H9 (cell line): ENCODE data around the gene SDHA. TPM values are rescaled to one million over a fixed set of nuclear protein-coding genes. Genes with fewer than 3 reads are reported as not detected.

Experiments
- DNase-seq: peaks from one replicate; pipeline ENCODE4 v3.0.0-alpha.2; 2017
- H2AFZ ChIP-seq: one replicate; pipeline ENCODE4 v1.6.1; 2013; ENCODE audit warnings: mild to moderate bottlenecking, low read length, control low read depth, moderate library complexity
- H2AK5ac ChIP-seq: 2 replicates; pipeline ENCODE4 v1.6.1; 2013; ENCODE audit warnings: low read length, control low read depth, mixed read lengths; ENCODE audit not compliant: insufficient read length
- H2BK120ac ChIP-seq: one replicate; pipeline ENCODE4 v1.6.1; 2013; ENCODE audit warnings: low read depth, mild to moderate bottlenecking, low read length, control low read depth, inconsistent platforms; ENCODE audit not compliant: poor library complexity, severe bottlenecking
- H2BK12ac ChIP-seq: 2 replicates; pipeline ENCODE4 v1.6.1; 2013; ENCODE audit warnings: low read length, control low read depth, mixed read lengths, low read depth; ENCODE audit not compliant: insufficient read length
- H2BK15ac ChIP-seq: 2 replicates; pipeline ENCODE4 v1.6.1; 2013; ENCODE audit warnings: low read depth, low read length, control low read depth
- H2BK20ac ChIP-seq: one replicate; pipeline ENCODE4 v1.6.1; 2013; ENCODE audit warnings: low read depth, mild to moderate bottlenecking, low read length, control low read depth, inconsistent platforms; ENCODE audit not compliant: poor library complexity, severe bottlenecking
- H2BK5ac ChIP-seq: 2 replicates; pipeline ENCODE4 v1.6.1; 2013; ENCODE audit warnings: low read length, control low read depth, mixed read lengths; ENCODE audit not compliant: insufficient read length
- H3K14ac ChIP-seq: 2 replicates; pipeline ENCODE4 v1.6.1; 2013; ENCODE audit warnings: low read length, control low read depth; ENCODE audit not compliant: insufficient read depth
- H3K18ac ChIP-seq: 2 replicates; pipeline ENCODE4 v1.6.1; 2013; ENCODE audit warnings: low read depth, mild to moderate bottlenecking, mixed read lengths, low read length, control low read depth; ENCODE audit not compliant: insufficient read length
- H3K23ac ChIP-seq: 2 replicates; pipeline ENCODE4 v1.6.1; 2013; ENCODE audit warnings: low read length, control low read depth, mixed read lengths, low read depth; ENCODE audit not compliant: insufficient read length
- H3K23me2 ChIP-seq: 2 replicates; pipeline ENCODE4 v1.6.1; 2013; ENCODE audit warnings: low read depth, mild to moderate bottlenecking, mixed read lengths, low read length, control low read depth; ENCODE audit not compliant: insufficient read length, poor library complexity, severe bottlenecking
- H3K27ac ChIP-seq: 2 replicates; pipeline ENCODE4 v1.5.1; 2013; ENCODE audit warnings: low read length, control low read depth, mixed read lengths, low read depth; ENCODE audit not compliant: insufficient read length
- H3K27me3 ChIP-seq: 2 replicates; pipeline ENCODE4 v1.6.1; 2013; ENCODE audit warnings: low read length, control low read depth, inconsistent platforms; ENCODE audit not compliant: insufficient read depth
- H3K4ac ChIP-seq: 2 replicates; pipeline ENCODE4 v1.6.1; 2013; ENCODE audit warnings: low read depth, mild to moderate bottlenecking, control low read depth, inconsistent platforms, low read length, moderate library complexity
- H3K4me1 ChIP-seq: 2 replicates; pipeline ENCODE4 v1.6.1; 2013; ENCODE audit warnings: low read length, control low read depth, inconsistent platforms; ENCODE audit not compliant: insufficient read depth
- H3K4me2 ChIP-seq: 2 replicates; pipeline ENCODE4 v1.6.1; 2013; ENCODE audit warnings: low read length, control low read depth, mixed read lengths; ENCODE audit not compliant: insufficient read length, insufficient read depth
- H3K56ac ChIP-seq: 2 replicates; pipeline ENCODE4 v1.6.1; 2013; ENCODE audit warnings: low read depth, mild to moderate bottlenecking, mixed read lengths, low read length, control low read depth; ENCODE audit not compliant: insufficient read length
- H3K79me1 ChIP-seq: 2 replicates; pipeline ENCODE4 v1.6.1; 2013; ENCODE audit warnings: low read depth, mild to moderate bottlenecking, moderate library complexity, low read length, control low read depth, inconsistent platforms; ENCODE audit not compliant: insufficient read depth, poor library complexity, severe bottlenecking
- H3K79me2 ChIP-seq: 2 replicates; pipeline ENCODE4 v1.6.1; 2013; ENCODE audit warnings: low read length, control low read depth, inconsistent platforms; ENCODE audit not compliant: insufficient read depth
- H3K9ac ChIP-seq: 2 replicates; pipeline ENCODE4 v1.6.1; 2013; ENCODE audit warnings: low read length, control low read depth, mixed read lengths; ENCODE audit not compliant: insufficient read length; ENCODE audit errors: extremely low read depth
- H3K9me3 ChIP-seq: one replicate; pipeline ENCODE4 v1.6.1; 2013; ENCODE audit warnings: low read depth, low read length, inconsistent platforms; ENCODE audit not compliant: control insufficient read depth
- H3T11ph ChIP-seq: one replicate; pipeline ENCODE4 v1.6.1; 2013; ENCODE audit warnings: mild to moderate bottlenecking, low read length, control low read depth, inconsistent platforms
- H4K20me1 ChIP-seq: one replicate; pipeline ENCODE4 v1.6.1; 2013; ENCODE audit not compliant: control insufficient read depth, insufficient read length, insufficient read depth
- H4K5ac ChIP-seq: 2 replicates; pipeline ENCODE4 v1.6.1; 2013; ENCODE audit warnings: low read depth, mild to moderate bottlenecking, mixed read lengths, low read length, control low read depth; ENCODE audit not compliant: insufficient read length
- H4K8ac ChIP-seq: replicated peaks from 2 replicates; pipeline ENCODE4 v1.6.1; 2013; ENCODE audit warnings: low read length, control low read depth, mixed read lengths, low read depth; ENCODE audit not compliant: insufficient read length
- H4K91ac ChIP-seq: 2 replicates; pipeline ENCODE4 v1.6.1; 2013; ENCODE audit warnings: low read depth, mild to moderate bottlenecking, moderate library complexity, mixed read lengths, low read length, control low read depth; ENCODE audit not compliant: insufficient read length
- H3K27ac Mint-ChIP-seq, 3 experiments: 2 replicates in 2 of 3; 3 replicates in 1 of 3; pipeline ENCODE4 v1.8.0; 2020 to 2021; ENCODE audit warnings: mixed read lengths in 3 of 3, mild to moderate bottlenecking in 1 of 3, moderate library complexity in 1 of 3
- H3K27me3 Mint-ChIP-seq: 2 replicates; pipeline ENCODE4 v1.8.0; 2021; ENCODE audit warnings: low read depth, mild to moderate bottlenecking, moderate library complexity, mixed read lengths
- H3K36me3 Mint-ChIP-seq, 3 experiments: 2 replicates in 2 of 3; 3 replicates in 1 of 3; pipeline ENCODE4 v1.8.0; 2020 to 2021; ENCODE audit warnings: low read depth in 3 of 3, mixed read lengths in 3 of 3; ENCODE audit not compliant: insufficient read depth in 1 of 3
- H3K4me1 Mint-ChIP-seq, 2 experiments: 2 replicates each; pipeline ENCODE4 v1.8.0; 2020; ENCODE audit warnings: mixed read lengths in 2 of 2
- H3K4me3 Mint-ChIP-seq, 2 experiments: 2 replicates in 1 of 2; 3 replicates in 1 of 2; pipeline ENCODE4 v1.8.0; 2020 to 2021; ENCODE audit warnings: mild to moderate bottlenecking in 2 of 2, mixed read lengths in 2 of 2, moderate library complexity in 1 of 2
- H3K9me3 Mint-ChIP-seq, 2 experiments: 2 replicates in 1 of 2; 3 replicates in 1 of 2; pipeline ENCODE4 v1.8.0; 2020; ENCODE audit warnings: mild to moderate bottlenecking in 2 of 2, mixed read lengths in 2 of 2, moderate library complexity in 1 of 2
- WGBS: extraction: QIAGEN DNeasy Blood & Tissue Kit; methylation state at CpG from one replicate; pipeline ENCODE4 v1.1.7; 2013; ENCODE audit warnings: missing lambda C conversion rate, low lambda C conversion rate, mixed read lengths; ENCODE audit not compliant: insufficient read length; ENCODE audit errors: extremely low coverage; 5-methylcytosine and 5-hydroxymethylcytosine counted together
- total RNA-seq: library from RNA; stranded (reverse); gene quantifications from 2 replicates; pipeline ENCODE4 v1.2.1, GENCODE V29; 2021
- TF ChIP-seq, protein P1 (sequence below): fragments of 200-600 bp; sonication (generic); conservative IDR thresholded peaks from 3 replicates; pipeline ENCODE4 v1.8.0; 2021; ENCODE audit warnings: antibody characterized with exemption, mild to moderate bottlenecking

Gene SDHA
- total RNA-seq, 1 experiment from 2014 or later, result 84.8 TPM

DNA sequence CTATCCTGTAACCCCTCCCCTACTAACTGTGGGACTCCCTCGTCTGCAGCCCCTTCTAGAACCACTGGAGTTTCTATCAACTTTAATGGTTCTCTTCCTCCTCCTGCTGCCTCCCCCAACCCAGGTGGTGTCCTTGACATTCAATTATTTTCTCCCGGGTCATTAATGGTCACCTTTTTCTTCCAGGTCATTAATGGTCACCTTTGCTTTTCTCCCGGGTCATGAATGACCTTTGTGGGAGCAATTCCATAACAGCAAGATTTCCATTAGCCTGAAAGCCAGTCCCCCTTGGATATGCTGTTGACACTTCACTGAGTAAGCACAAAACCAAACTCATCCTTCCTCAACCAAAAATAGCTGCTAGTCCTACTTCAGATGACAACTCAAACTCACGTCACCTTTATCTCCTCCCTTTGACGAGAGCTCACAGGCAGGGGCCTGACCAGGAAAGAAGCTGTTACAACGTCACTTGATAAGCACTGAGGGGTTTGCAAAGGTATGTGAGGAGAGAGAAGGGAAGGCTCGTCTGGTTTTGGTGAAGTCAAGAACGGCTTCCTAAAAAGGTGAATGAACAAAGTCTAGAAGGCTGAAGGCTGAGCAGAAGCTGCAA lies 11.1 kb upstream of the SDHA start:
- H3K4me2 ChIP-seq, result no peak overlapping the region
- no peak overlapping the region for H4K91ac ChIP-seq
- WGBS, result 100% methylated on average over 1 of the region's 8 CpGs

More for the DNA sequence above, 11.1 kb upstream of the SDHA start:
- Histone ChIP-seq H3K23ac (no peak overlapping the region), H3T11ph (no peak overlapping the region), H2BK15ac (no peak overlapping the region), H3K14ac (no peak overlapping the region), H2AK5ac (no peak overlapping the region), H3K4me1 (peaks cover 3% of the 10 kb centered on the region; the same call in 1 of the 2 replicates), H2BK5ac (no peak overlapping the region), H2BK12ac (no peak overlapping the region), H3K18ac (no peak overlapping the region), H3K79me2 (peaks cover 6% of the 10 kb centered on the region), H4K5ac (no peak overlapping the region), H2AFZ (no peak overlapping the region), H4K8ac (no peak overlapping the region), H3K9me3 (no peaks in the 10 kb centered on the region), H3K4ac (no peak overlapping the region), H3K23me2 (no peaks in the 10 kb centered on the region), H3K9ac (no peak overlapping the region), H4K20me1 (no peaks in the 10 kb centered on the region), H3K27ac (no peak overlapping the region), H2BK20ac (no peak overlapping the region), H2BK120ac (no peak overlapping the region), H3K79me1 (peaks cover 15% of the 10 kb centered on the region), H3K27me3 (no peaks in the 10 kb centered on the region), H3K56ac (no peak overlapping the region)
- no peaks in the 10 kb centered on the region for H3K27me3 Mint-ChIP-seq
- H3K4me1 Mint-ChIP-seq, result peaks cover 6 to 8% of the 10 kb centered on the region in 2 experiments; a peak in 3 of 4 replicates
- TF ChIP-seq, protein P1, sequence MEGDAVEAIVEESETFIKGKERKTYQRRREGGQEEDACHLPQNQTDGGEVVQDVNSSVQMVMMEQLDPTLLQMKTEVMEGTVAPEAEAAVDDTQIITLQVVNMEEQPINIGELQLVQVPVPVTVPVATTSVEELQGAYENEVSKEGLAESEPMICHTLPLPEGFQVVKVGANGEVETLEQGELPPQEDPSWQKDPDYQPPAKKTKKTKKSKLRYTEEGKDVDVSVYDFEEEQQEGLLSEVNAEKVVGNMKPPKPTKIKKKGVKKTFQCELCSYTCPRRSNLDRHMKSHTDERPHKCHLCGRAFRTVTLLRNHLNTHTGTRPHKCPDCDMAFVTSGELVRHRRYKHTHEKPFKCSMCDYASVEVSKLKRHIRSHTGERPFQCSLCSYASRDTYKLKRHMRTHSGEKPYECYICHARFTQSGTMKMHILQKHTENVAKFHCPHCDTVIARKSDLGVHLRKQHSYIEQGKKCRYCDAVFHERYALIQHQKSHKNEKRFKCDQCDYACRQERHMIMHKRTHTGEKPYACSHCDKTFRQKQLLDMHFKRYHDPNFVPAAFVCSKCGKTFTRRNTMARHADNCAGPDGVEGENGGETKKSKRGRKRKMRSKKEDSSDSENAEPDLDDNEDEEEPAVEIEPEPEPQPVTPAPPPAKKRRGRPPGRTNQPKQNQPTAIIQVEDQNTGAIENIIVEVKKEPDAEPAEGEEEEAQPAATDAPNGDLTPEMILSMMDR, result no peak
- peak overlapping the region in 2 of 3 experiments; percentile 27; a peak in 1 of 7 replicates for H3K27ac Mint-ChIP-seq
- DNase-seq, result no peak
- H3K4me3 Mint-ChIP-seq, result no peak overlapping the region
- H3K36me3 Mint-ChIP-seq, result peaks cover 4 to 31% (median 27%) of the 10 kb centered on the region in 3 experiments; a peak in 6 of 7 replicates
- H3K9me3 Mint-ChIP-seq, result no peaks in the 10 kb centered on the region
